HepG2 (cell line): ENCODE results near the gene MAP2K7. TPM values are rescaled to one million over a fixed set of nuclear protein-coding genes. Genes with fewer than 3 reads are reported as not detected.

ENCODE experiments used
- HNRNPL ChIP-seq: fragments of 200-400 bp; formaldehyde crosslinking; IDR thresholded peaks from 2 replicates; pipeline ENCODE4 v1.6.1; 2017; ENCODE audit warnings: mild to moderate bottlenecking, low read depth, low read length
- MXD4 ChIP-seq: IDR thresholded peaks from 2 replicates; pipeline ENCODE4 v1.6.1; 2016; ENCODE audit warnings: mild to moderate bottlenecking, missing biosample characterization, missing genetic modification reagents
- NKX3-1 ChIP-seq: sonication (generic); formaldehyde crosslinking; IDR thresholded peaks from 2 replicates; pipeline ENCODE4 v1.5.0; 2020; ENCODE audit warnings: missing genetic modification reagents
- PLRG1 ChIP-seq: fragments of 450-650 bp; conservative IDR thresholded peaks from 2 replicates; pipeline ENCODE4 v1.6.1; 2016
- RORA ChIP-seq: sonication (generic); formaldehyde crosslinking; IDR thresholded peaks from 2 replicates; pipeline ENCODE4 v1.5.0; 2020; ENCODE audit warnings: mild to moderate bottlenecking, missing genetic modification reagents, moderate library complexity
- YEATS2 ChIP-seq: sonication (generic); formaldehyde crosslinking; IDR thresholded peaks from 2 replicates; pipeline ENCODE4 v1.4.0; 2020; ENCODE audit warnings: missing genetic modification reagents, borderline replicate concordance
- ZBTB38 ChIP-seq: sonication (generic); formaldehyde crosslinking; IDR thresholded peaks from 2 replicates; pipeline ENCODE4 v1.5.1; 2020; ENCODE audit warnings: mild to moderate bottlenecking, missing genetic modification reagents
- ZBTB42 ChIP-seq: sonication (generic); formaldehyde crosslinking; IDR thresholded peaks from 2 replicates; pipeline ENCODE4 v1.5.0; 2020; ENCODE audit warnings: mild to moderate bottlenecking, missing genetic modification reagents
- ZNF225 ChIP-seq: sonication (generic); formaldehyde crosslinking; IDR thresholded peaks from 2 replicates; pipeline ENCODE4 v1.4.0; 2020; ENCODE audit warnings: mild to moderate bottlenecking, missing genetic modification reagents
- ZNF274 ChIP-seq: sonication (generic); formaldehyde crosslinking; IDR thresholded peaks from 2 replicates; pipeline ENCODE4 v1.5.1; 2020; ENCODE audit warnings: mild to moderate bottlenecking, missing genetic modification reagents
- ZNF354B ChIP-seq: sonication (generic); formaldehyde crosslinking; IDR thresholded peaks from 2 replicates; pipeline ENCODE4 v1.8.0; 2022; ENCODE audit warnings: mild to moderate bottlenecking, missing genetic modification reagents
- ZNF550 ChIP-seq: sonication (generic); formaldehyde crosslinking; IDR thresholded peaks from 2 replicates; pipeline ENCODE4 v1.4.0; 2020; ENCODE audit warnings: mild to moderate bottlenecking, missing genetic modification reagents, borderline replicate concordance
- ZNF841 ChIP-seq: sonication (generic); formaldehyde crosslinking; IDR thresholded peaks from 2 replicates; pipeline ENCODE4 v1.8.1; 2023; ENCODE audit warnings: missing genetic modification reagents, borderline replicate concordance
- polyA plus RNA-seq, 8 experiments: library from polyadenylated mRNA; depleted of rRNA in 3 of 8; stranded (reverse) in 7 of 8; unstranded in 1 of 8; fragments of >200 nt; fragmentation: Illumina TruSeq in 4 of 8; extraction: Trizol in 4 of 8; gene quantifications; 2 replicates each; pipeline versions ENCODE4 v1.2.1 to v1.2.3, GENCODE V29; 2011 to 2016; ENCODE audit warnings: low read depth in 4 of 8, missing spikeins in 1 of 8, mixed read lengths in 1 of 8; ENCODE audit not compliant: insufficient read depth in 1 of 8
- total RNA-seq, 5 experiments: library from RNA; depleted of rRNA; stranded (reverse); fragments of >200 nt; fragmentation: Illumina TruSeq; extraction: Trizol; gene quantifications; 2 replicates each; pipeline ENCODE4 v1.2.3, GENCODE V29; 2016; ENCODE audit warnings: low read depth in 1 of 5
- TF ChIP-seq, protein P1 (sequence below): sonication (generic); formaldehyde crosslinking; IDR thresholded peaks from 2 replicates; pipeline ENCODE4 v1.5.0; 2020; ENCODE audit warnings: mild to moderate bottlenecking, missing genetic modification reagents
- TF ChIP-seq, protein P2 (sequence below): IDR thresholded peaks from 2 replicates; pipeline ENCODE4 v1.6.1; 2012; ENCODE audit warnings: low read depth, low read length, improper control_type of control experiment
- TF ChIP-seq, protein P3 (sequence below): IDR thresholded peaks from 2 replicates; pipeline ENCODE4 v1.6.1; 2016; ENCODE audit warnings: missing compliant biosample characterization, missing genetic modification reagents, borderline replicate concordance
- TF ChIP-seq, protein P4 (sequence below): sonication (generic); formaldehyde crosslinking; IDR thresholded peaks from 2 replicates; pipeline ENCODE4 v1.5.0; 2020; ENCODE audit warnings: mild to moderate bottlenecking, missing genetic modification reagents
- TF ChIP-seq, protein P5 (sequence below): sonication (generic); formaldehyde crosslinking; IDR thresholded peaks from 2 replicates; pipeline ENCODE4 v1.4.0; 2020; ENCODE audit warnings: missing genetic modification reagents
- TF ChIP-seq, protein P6 (sequence below): sonication (generic); formaldehyde crosslinking; IDR thresholded peaks from 2 replicates; pipeline ENCODE4 v1.5.0; 2020; ENCODE audit warnings: missing genetic modification reagents
- TF ChIP-seq, protein P7 (sequence below): sonication (generic); formaldehyde crosslinking; IDR thresholded peaks from 2 replicates; pipeline ENCODE4 v1.5.0; 2020; ENCODE audit warnings: missing genetic modification reagents, mild to moderate bottlenecking, borderline replicate concordance

The MAP2K7 gene
- total and polyA plus RNA-seq, 2 of the 13 experiments (the other 11 are each of a cell fraction or from before 2014, with no cell fraction given), result 9.0 to 10.8 TPM

DNA sequence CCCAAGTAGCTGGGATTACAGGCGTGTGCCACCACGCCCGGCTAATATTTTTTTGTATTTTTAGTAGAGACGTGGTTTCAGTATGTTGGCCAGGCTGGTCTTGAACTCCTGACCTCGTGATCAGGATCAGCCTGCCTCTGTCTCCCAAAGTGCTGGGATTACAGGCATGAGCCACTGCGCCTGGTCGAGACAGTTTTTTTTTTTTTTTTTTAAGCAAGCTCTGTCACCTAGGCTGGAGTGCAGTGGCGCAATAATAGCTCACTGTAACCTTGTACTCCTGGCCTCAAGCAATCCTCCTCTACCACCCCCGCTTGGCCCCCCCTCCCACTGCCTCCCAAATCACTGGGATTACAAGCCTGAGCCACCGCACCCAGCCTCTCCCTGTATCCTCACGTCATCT is 6.4 kb upstream of the MAP2K7 start (continued):
- TF ChIP-seq, protein P1, sequence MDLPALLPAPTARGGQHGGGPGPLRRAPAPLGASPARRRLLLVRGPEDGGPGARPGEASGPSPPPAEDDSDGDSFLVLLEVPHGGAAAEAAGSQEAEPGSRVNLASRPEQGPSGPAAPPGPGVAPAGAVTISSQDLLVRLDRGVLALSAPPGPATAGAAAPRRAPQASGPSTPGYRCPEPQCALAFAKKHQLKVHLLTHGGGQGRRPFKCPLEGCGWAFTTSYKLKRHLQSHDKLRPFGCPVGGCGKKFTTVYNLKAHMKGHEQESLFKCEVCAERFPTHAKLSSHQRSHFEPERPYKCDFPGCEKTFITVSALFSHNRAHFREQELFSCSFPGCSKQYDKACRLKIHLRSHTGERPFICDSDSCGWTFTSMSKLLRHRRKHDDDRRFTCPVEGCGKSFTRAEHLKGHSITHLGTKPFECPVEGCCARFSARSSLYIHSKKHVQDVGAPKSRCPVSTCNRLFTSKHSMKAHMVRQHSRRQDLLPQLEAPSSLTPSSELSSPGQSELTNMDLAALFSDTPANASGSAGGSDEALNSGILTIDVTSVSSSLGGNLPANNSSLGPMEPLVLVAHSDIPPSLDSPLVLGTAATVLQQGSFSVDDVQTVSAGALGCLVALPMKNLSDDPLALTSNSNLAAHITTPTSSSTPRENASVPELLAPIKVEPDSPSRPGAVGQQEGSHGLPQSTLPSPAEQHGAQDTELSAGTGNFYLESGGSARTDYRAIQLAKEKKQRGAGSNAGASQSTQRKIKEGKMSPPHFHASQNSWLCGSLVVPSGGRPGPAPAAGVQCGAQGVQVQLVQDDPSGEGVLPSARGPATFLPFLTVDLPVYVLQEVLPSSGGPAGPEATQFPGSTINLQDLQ (CRISPR knock-in tag), result no peak
- TF ChIP-seq ZBTB38 (CRISPR knock-in tag), result peak; percentile 44; the same call in 1 of the 2 replicates
- no peak for TF ChIP-seq ZNF550
- TF ChIP-seq, protein P2, sequence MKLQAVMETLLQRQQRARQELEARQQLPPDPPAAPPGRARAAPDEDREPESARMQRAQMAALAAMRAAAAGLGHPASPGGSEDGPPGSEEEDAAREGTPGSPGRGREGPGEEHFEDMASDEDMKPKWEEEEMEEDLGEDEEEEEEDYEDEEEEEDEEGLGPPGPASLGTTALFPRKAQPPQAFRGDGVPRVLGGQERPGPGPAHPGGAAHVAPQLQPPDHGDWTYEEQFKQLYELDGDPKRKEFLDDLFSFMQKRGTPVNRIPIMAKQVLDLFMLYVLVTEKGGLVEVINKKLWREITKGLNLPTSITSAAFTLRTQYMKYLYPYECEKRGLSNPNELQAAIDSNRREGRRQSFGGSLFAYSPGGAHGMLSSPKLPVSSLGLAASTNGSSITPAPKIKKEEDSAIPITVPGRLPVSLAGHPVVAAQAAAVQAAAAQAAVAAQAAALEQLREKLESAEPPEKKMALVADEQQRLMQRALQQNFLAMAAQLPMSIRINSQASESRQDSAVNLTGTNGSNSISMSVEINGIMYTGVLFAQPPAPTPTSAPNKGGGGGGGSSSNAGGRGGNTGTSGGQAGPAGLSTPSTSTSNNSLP, result no peak
- no peak for TF ChIP-seq YEATS2 (CRISPR knock-in tag)
- TF ChIP-seq ZNF841 (CRISPR knock-in tag), result no peak
- TF ChIP-seq MXD4 (CRISPR knock-in tag), result no peak
- TF ChIP-seq ZNF354B (CRISPR knock-in tag), result no peak
- TF ChIP-seq, protein P3, sequence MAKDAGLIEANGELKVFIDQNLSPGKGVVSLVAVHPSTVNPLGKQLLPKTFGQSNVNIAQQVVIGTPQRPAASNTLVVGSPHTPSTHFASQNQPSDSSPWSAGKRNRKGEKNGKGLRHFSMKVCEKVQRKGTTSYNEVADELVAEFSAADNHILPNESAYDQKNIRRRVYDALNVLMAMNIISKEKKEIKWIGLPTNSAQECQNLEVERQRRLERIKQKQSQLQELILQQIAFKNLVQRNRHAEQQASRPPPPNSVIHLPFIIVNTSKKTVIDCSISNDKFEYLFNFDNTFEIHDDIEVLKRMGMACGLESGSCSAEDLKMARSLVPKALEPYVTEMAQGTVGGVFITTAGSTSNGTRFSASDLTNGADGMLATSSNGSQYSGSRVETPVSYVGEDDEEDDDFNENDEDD (CRISPR knock-in tag), result no peak
- no peak for TF ChIP-seq HNRNPL
- no peak for TF ChIP-seq ZNF274
- TF ChIP-seq, protein P4, sequence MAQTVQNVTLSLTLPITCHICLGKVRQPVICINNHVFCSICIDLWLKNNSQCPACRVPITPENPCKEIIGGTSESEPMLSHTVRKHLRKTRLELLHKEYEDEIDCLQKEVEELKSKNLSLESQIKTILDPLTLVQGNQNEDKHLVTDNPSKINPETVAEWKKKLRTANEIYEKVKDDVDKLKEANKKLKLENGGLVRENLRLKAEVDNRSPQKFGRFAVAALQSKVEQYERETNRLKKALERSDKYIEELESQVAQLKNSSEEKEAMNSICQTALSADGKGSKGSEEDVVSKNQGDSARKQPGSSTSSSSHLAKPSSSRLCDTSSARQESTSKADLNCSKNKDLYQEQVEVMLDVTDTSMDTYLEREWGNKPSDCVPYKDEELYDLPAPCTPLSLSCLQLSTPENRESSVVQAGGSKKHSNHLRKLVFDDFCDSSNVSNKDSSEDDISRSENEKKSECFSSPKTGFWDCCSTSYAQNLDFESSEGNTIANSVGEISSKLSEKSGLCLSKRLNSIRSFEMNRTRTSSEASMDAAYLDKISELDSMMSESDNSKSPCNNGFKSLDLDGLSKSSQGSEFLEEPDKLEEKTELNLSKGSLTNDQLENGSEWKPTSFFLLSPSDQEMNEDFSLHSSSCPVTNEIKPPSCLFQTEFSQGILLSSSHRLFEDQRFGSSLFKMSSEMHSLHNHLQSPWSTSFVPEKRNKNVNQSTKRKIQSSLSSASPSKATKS (CRISPR knock-in tag), result no peak
- no peak for TF ChIP-seq RORA (CRISPR knock-in tag)
- no peak for TF ChIP-seq ZNF225 (CRISPR knock-in tag)
- TF ChIP-seq NKX3-1 (CRISPR knock-in tag), result no peak
- no peak for TF ChIP-seq PLRG1
- no peak for TF ChIP-seq ZBTB42 (CRISPR knock-in tag)
- TF ChIP-seq, protein P5, sequence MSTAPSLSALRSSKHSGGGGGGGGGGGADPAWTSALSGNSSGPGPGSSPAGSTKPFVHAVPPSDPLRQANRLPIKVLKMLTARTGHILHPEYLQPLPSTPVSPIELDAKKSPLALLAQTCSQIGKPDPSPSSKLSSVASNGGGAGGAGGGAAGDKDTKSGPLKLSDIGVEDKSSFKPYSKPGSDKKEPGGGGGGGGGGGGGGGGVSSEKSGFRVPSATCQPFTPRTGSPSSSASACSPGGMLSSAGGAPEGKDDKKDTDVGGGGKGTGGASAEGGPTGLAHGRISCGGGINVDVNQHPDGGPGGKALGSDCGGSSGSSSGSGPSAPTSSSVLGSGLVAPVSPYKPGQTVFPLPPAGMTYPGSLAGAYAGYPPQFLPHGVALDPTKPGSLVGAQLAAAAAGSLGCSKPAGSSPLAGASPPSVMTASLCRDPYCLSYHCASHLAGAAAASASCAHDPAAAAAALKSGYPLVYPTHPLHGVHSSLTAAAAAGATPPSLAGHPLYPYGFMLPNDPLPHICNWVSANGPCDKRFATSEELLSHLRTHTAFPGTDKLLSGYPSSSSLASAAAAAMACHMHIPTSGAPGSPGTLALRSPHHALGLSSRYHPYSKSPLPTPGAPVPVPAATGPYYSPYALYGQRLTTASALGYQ (CRISPR knock-in tag), result no peak
- TF ChIP-seq, protein P6, sequence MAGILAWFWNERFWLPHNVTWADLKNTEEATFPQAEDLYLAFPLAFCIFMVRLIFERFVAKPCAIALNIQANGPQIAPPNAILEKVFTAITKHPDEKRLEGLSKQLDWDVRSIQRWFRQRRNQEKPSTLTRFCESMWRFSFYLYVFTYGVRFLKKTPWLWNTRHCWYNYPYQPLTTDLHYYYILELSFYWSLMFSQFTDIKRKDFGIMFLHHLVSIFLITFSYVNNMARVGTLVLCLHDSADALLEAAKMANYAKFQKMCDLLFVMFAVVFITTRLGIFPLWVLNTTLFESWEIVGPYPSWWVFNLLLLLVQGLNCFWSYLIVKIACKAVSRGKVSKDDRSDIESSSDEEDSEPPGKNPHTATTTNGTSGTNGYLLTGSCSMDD (CRISPR knock-in tag), result no peak
- TF ChIP-seq, protein P7, sequence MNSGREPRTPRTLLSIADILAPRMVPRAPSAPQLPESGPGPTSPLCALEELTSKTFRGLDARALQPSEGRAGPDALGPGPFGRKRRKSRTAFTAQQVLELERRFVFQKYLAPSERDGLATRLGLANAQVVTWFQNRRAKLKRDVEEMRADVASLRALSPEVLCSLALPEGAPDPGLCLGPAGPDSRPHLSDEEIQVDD (CRISPR knock-in tag), result no peak
